GM19455 (cell line): ENCODE results near the gene DCLRE1C.
"Not testable (repeated sequence)": the region's sequence is repeated elsewhere in the genome, so short reads cannot be mapped to it uniquely, and the experiment has no call there.

Experiments
- ATAC-seq: cut with Tn5 transposase; IDR thresholded peaks from one replicate; pipeline ENCODE4 v1.9.1; 2021; ENCODE audit not compliant: unreplicated experiment

The DCLRE1C gene

DNA sequence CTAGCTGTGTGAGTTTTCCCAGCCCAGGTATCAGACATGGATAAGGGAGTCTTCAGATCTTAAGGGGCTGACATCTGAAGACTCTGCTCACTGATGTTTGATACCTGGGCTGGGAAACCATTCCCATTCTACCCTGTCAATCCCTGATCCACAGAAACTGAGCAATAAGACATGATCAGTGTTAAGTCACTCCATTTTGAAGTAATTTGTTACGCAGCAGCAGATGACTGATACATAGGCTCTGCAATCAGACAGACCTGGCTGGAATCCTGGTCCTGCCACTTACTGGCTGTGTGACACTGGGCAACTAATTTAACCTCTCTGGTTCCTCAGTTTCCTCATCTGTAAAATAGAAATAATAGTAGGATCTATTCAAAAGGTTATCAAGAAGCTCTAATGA is 6.6 kb downstream of the DCLRE1C start:
- ATAC-seq = no peak

DNA sequence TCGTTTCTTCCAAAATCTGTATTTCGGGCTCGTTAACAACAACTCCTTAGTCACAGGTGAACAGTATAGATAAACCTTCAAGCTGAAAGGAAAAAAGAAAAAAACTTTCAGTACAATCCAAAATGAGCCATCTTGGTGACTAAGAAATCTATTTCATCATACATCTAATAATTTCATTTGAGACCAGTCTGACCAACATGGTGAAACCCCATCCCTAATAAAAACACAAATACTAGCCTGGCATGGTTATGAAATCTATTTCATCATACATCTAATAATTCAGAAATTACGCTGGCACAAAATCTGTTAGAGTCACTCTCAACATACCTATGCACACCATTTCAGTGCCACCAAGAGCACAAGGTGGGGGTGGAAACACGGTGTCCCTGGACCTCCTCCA is 8.8 kb downstream of the DCLRE1C start:
- ATAC-seq = no peak

DNA sequence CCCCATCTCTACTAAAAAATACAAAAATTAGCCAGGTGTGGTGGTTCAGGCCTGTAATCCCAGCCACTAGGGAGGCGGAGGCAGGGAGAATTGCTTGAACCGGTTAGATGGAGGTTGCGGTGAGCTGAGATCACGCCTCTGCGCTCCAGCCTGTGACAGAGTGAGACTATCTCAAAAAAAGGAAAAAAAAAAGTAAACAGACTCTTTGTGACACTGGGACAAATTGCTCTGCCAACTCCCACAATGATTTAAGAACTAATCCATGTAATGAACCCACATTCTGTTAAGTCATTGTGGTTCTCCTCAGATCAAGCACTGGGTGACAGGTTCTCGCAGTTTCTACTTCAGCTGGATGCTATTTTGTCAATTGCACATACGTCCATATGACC is 11.0 kb downstream of the DCLRE1C start:
- not testable (repeated sequence) for ATAC-seq

DNA sequence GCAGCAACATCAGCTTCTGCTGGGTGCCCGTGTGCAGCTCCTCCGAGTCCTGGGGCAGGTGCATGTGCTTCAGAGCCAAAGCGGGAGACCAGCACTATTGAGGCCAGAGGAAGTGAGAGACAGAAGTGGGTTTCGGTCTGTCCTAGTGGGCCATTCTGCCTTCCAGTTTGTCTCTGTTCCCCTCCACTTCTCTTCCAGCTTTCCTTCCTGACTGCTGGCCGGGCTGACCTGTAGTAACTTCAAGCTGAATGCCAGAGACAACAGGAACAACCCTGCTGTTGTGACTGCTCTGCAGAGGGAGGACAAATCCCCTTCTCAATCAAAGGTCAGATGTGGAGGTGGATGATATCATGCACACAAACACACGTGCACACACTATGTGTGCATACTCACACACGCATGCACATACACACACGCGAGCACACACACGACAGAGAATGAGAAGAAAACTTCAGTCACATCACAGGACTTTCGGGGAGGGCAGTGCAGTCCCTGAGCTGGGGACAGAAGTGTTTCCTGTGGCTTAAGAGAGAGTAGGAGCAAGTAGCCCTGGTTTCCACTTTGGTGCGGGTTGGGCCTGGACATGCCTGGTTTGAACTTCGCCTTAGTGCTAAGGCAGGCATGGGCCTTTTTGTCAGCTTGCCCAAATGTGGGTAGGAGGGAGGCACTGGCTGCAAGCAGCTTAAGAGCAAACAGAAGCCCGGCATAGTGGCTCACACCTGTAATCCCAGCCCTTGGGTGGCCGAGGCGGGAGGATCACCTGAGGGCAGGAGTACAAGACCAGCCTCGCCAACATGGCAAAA is 11.5 kb downstream of the DCLRE1C start:
- ATAC-seq = peak; percentile 95

DNA sequence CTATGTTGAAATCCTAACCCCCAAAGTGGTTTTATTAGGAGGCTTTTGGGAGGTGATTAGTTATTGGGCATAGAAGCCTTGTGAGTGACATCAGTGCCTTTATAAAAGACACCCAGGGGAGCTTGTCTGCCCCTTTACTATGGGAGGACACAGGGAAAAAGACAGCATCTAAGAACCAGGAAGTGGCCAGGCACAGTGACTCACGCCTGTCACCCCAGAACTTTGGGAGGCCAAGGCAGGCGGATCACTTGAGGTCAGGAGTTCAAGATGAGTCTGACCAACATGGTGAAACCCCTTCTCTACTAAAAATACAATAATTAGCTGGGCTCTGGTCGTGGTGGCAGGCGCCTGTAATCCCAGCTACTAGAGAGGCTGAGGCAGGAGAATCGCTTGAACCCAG is 14.9 kb downstream of the DCLRE1C start:
- not testable (repeated sequence) for ATAC-seq

DNA sequence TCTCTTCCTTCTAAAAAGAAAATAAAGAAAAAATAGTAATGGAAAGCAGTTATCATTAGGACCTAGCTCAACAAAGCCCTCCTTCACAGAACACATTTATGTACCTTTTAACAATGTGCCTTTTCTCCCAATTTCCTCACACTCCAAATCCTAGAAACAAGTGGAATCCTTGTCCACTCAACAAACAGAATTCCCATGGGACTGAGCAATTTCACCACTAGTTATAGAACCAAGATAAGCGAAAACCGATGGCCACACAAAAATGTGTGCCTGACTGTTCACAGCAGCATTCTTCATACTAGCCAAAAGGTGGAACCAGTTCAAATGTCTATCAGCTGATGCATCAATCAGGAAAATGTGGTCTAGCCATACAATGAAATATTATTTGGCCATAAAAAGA is 17.3 kb downstream of the DCLRE1C start:
- no peak for ATAC-seq

DNA sequence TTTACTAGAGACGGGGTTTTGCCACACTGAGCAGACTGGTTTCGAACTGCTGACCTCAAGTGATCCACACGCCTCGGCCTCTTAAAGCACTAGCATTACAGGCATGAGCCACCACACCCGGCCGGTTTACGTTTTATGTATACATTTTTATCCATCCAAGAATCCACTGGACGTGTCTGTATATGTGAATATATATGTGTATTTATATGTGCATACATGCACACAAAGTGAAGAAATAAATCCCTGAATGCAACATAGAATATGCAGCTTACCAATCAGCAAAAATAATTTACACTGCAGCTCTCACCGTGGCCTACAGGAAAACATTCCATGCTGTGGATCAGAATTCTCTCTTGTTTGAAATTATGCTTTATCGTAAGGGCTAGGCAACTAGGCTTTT is 23.3 kb downstream of the DCLRE1C start:
- no peak for ATAC-seq

DNA sequence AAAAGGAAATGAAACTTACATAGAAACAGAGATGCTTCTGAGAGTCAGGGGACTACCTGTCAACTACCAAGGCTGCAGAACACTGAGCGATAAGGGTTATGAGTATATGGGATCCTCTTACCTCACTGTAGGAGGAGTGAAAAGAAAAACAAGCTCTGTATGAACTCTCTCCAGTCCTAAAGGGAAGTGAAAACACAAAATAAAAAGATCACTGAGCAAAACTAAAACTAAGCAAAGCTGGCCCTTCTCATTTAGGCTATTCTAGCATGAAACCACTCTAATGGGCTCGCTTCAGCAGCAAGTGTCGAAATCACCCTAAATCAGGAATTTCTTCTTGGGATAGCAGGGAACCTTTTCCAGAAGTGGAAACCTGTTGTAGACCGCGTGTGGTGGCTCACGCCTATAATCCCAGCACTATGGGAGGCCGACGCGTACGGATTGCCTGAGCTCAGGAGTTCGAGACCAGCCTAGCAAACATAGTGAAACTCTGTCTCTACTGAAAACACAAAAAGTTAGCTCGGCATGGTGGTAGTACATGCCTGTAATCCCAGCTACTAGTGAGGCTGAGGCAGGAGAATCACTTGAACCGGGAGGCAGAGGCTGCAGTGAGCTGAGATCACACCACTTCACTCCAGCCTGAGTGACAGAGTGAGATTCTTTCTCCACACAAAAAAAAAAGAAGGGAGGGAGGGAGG is 27.0 kb downstream of the DCLRE1C start:
- ATAC-seq = peak; percentile 96

DNA sequence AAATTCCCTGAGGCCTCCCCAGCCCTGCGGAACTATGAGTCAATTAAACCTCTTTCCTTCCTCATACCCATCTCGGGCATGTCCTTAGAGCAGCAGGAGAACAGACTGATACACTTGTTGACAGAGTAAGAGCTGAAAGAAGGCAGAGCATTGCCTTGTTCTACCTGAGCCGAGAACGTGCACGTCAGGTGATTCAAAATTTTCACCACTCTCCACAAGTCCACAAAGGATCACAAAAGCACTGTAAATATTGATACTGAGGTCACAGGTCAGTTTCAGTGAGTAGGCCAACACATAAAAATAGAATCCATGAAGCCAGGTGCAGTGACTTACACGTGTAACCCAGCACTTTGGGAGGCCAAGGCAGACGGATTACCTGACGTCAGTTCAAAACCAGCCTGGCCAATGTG is 27.8 kb downstream of the DCLRE1C start:
- no peak for ATAC-seq

DNA sequence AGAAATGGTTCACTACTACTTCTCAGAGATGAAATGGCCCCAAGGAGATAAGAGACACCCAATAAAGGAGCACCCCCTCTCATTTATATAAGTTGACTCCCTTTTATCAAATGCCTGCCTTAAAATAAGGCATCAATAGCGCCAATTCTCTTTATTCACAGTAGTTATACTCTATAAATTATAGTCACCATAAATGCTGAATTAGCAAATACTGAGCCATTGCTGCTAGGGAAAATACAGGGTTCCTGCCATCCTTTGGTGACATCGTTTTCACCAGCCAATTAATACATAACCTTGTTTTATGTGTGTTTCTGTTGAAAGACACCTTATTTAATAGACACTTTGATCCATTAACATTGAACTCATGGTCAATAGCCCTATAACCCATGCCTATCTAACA is 28.6 kb downstream of the DCLRE1C start:
- no peak for ATAC-seq

DNA sequence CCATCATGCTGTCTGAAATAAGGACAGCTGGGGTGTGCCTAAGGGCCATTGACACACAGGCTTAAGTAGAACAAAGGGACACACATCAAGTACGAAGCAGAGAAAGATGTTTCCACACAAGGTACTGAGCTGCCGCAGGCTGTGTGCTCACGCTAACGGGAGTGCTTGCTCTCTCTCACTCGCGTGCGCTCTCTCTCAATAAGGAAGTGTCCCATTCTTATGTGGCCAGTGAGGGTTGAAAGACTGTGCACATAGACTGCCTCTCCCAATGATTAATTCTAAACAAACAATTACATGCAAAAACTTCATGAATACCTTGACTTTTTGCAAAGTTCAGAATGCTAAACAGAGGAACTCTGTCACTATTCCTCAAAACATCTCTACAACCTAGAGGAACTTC is 29.9 kb downstream of the DCLRE1C start:
- ATAC-seq = no peak

DNA sequence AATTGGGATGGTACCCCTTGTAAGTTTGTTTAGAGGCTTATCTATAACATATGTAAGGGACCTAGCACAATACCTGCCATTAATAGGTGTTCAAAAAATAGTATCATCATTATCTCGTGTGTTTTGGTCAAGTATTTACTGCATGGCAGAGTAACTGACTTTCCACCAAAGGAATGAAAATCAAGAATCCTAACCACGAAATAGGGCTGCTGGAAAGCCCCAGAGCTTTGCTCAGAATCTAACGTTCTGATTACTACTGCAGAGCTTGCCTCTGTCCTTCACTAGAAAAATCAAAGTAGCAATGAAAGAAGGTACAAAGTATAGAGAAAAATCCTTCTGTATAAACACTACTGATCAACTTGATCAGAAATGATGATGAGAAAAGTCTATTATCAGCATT is 34.9 kb downstream of the DCLRE1C start:
- no peak for ATAC-seq

DNA sequence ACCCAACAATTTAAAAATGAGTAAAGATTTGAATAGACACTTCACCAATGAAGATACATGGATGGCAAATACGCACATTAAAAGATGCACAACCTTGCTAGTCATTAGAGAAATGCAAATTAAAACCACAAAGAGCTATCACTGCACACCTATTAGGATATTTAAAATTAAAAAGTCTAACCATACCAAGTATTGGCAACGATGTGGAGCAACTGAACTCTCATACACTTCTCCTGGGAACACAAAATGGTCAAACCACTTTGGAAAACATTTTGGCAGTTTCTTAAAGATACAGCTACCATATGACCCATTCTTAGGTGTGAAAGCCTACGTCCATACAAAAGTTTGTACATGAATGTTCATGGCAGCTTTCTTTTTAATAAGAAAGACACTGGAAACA is 36.1 kb downstream of the DCLRE1C start:
- ATAC-seq = no peak

DNA sequence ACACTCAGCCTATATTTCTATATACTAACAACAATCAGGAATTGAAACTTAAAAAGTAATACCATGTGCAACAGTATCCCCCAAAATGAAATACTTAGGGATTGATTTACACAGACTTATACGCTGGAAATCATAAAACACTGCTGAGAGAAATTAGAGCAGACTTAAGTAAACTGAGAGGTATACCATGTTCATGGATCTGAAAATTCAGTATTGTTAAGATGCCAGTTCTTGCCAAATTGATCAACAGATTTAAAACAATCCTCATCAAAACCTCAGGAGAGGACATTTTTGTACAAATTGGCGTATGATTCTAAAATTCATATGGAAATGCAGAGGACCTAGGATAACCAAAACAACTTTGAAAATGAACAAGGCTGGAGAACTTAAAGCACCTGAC is 37.3 kb downstream of the DCLRE1C start:
- ATAC-seq = no peak

DNA sequence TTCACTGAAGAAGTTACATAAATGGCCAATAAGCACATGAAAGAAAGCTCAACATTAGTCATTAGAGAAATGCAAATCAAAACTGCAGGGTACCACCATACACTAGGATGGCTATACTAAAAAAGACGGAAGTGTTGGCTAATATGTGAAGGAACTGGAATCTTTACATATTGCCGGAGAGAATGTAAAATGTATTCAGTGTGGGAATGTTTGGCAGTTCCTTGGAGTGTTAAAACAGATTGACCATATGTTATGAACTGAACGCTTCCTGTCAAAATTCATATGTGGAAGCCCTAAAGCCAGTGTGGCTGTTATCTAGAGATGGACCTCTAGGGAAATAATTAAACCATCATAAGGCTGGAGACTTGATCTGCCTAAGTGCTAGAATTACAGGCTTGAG is 42.1 kb downstream of the DCLRE1C start:
- ATAC-seq = no peak

DNA sequence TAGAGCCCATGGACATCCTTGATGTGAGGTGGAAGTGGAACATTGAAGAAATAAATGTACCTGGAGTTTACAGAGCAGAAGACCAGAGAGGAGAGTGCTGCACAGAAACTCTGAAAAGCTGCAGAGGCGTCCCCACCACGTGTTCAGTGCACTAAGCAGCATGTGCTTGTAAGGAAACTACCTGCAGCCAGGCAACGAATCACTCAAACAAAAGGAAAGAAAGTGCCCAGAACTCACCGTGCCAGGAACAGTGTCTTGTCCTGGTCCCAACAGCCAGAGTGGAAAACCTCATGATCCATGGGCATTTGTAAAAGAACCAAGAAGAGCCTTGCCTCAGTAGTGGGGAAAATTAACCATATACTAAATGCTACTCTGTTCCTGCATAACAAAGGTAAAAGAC is 42.9 kb downstream of the DCLRE1C start:
- ATAC-seq = no peak

DNA sequence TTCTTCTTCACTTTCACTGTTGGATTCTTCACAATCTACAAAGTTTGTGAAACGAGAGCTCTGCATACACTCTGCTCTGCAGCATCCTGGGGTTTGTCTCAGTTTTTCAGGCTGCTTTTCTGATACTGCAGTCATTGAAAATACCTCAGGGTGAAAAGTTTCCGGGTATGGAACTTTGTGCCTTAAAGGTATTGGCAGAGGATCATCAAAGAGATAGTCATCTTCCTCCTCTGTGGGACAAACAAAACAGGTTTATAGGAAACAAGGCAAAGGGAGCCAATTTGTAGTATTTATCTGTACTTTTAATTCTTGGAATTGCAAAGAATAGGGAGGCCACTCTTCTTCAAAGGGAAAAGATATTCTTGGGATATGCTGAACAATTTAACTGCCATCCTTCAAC is 44.8 kb downstream of the DCLRE1C start:
- ATAC-seq = no peak

DNA sequence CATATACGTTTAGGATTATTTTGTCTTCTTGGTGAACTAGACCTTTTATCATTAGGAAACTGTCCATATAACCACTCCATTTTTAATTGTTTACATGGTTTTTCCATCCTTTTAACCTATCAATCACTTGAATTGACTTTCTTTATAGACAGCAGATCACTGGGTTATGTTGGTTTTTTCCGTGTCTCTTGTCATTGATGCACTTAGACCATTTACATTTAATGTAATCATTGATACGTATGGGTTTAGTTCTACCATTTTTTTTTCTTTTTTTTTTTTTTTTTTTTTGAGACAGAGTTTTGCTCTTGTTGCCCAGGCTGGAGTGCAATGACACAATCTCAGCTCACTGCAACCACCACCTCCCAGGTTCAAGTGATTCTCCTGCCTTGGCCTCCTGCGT is 46.3 kb downstream of the DCLRE1C start:
- ATAC-seq = not testable (repeated sequence)

DNA sequence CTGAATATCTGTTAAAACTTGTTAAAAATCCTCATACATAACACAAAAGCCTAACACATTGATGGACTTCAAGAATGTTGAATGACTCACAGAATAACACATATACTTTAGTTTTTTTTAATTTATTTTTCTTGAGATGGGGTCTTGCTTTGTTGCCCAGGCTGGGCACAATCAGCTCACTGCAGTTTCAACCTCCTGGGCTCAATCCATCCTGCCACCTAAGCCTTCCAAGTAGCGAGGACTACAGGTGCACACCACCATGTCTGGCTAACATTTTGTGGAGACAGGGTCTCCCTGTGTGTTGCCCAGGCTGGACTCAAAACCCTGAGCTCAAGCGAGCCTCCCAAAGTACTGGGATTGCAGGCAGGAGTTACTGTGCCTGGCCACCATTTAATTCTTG is 47.1 kb downstream of the DCLRE1C start:
- ATAC-seq = no peak

DNA sequence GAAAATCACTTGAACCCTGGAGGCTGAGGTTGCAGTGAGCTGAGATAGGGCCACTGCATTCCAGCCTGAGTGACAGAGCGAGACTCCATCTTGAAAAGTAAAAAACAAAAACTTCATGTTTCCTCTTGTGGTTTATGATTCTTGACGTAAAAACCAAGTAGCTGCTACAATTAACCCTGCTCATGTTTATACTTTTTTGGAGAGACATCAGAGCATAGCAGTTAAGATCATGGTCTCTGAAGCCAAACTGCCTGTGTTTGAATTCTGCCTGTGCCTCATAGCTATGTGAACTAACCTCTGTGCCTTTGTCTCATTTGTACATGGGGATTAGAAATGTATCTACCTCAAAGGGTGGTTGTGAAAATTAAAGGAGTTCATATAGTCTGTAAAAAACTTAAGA is 48.0 kb downstream of the DCLRE1C start:
- ATAC-seq = no peak

DNA sequence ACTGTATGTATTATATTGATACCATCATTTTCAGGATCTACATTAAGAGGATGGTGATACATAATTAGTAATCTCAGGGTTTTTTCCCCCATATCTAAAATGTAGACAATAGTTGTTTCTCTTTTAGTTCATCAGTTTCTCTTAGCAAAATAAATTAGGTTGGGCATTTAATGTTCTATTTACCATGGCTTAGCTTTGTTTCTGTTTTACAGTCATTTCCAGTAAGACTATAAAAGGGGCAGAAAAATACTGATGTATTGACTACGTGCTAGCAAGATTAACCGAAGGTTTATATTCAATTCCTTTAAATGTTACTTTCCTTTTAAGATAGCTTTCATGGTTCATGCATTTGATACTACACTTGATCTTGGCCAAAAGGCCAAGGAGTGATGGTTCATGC is 49.0 kb downstream of the DCLRE1C start:
- ATAC-seq = no peak

DNA sequence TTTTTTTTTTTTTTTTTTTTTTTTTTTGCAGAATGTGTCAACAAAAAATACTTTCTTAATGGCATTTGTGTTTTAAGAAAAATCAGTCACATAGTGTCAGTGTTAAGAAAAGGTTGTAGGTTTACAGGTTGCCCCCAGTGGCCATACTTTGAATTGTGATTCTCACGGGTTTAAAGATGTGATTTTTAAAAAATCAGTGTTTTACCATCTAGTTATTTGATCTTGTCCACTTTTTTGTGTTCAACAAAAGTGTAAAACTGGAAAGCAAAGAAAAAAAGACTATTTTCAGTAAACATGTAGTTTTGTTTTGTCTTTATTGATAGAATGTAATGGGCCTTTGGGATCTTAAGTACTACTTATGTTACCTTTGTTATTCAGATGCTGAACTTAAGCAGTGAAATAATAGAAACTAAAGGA is 49.6 kb downstream of the DCLRE1C start:
- no peak for ATAC-seq

DNA sequence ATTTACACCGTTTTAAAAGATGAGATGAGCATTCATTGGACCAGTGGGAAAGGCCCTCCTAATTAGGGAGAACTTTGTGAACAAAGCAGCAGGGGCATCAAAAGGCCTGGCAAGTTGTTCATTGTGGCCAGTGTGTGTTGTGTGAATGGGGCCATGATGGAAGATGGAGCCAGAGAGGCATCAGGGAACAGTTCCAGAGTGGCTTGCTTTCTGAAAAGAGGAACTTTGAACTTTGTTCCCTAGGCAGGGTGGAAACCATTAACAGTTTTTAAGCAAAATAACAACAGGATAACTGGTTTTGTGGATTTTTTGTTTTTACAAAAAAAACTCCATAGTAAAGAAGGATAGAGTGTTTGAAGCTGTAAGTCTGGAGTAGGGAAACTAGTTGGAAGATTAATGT is 62.7 kb downstream of the DCLRE1C start:
- no peak for ATAC-seq
